ENCODE results near the gene NECAP2. TPM values are rescaled to one million over a fixed set of nuclear protein-coding genes. Genes with fewer than 3 reads are reported as not detected.
"Not testable (repeated sequence)": the region's sequence is repeated elsewhere in the genome, so short reads cannot be mapped to it uniquely, and the experiment has no call there.

Gene NECAP2
- total and polyA plus RNA-seq, 5 donors from 2014 or later, result 147 to 323 (median 300) TPM

GRCh38 chr1:16450863-16451481, 10.4 kb downstream of the NECAP2 start:
- H3K36me3 ChIP-seq (ENCODE audit: control insufficient read depth, insufficient read depth, low read length), result peaks cover 89% of the 10 kb centered on the region
- H3K9me3 ChIP-seq (ENCODE audit: control insufficient read depth in 2 of 2, low read length in 2 of 2), result no peaks in the 10 kb centered on the region
- DNase-seq (no peak), ATAC-seq (ENCODE audit: low read depth in 2 of 2) (no peak)
- peak overlapping the region in 1 of 4 donors; percentile 39 for H3K4me3 Mint-ChIP-seq
- H3K36me3 Mint-ChIP-seq, result peaks cover 48% of the 10 kb centered on the region
- peaks cover 10 to 60% (median 28%) of the 10 kb centered on the region in 4 donors for H3K4me1 Mint-ChIP-seq
- no peaks in the 10 kb centered on the region for H3K27me3 Mint-ChIP-seq
- H3K27ac Mint-ChIP-seq, result peak overlapping the region in 2 of 3 donors; percentile 42 to 74
- H3K4me1 ChIP-seq (ENCODE audit: control insufficient read depth, insufficient read depth, low read length, poor library complexity, severe bottlenecking), result peaks cover 6% of the 10 kb centered on the region
- H3K4me3 ChIP-seq (ENCODE audit: low read depth, low read length), result no peak overlapping the region
- H3K9me3 Mint-ChIP-seq, result no peaks in the 10 kb centered on the region
- H3K27me3 ChIP-seq (ENCODE audit: control insufficient read depth, insufficient read depth, low read length), result no peaks in the 10 kb centered on the region
- H3K27ac ChIP-seq (ENCODE audit: insufficient read depth, low read length, poor library complexity, severe bottlenecking), result no peak overlapping the region

DNA sequence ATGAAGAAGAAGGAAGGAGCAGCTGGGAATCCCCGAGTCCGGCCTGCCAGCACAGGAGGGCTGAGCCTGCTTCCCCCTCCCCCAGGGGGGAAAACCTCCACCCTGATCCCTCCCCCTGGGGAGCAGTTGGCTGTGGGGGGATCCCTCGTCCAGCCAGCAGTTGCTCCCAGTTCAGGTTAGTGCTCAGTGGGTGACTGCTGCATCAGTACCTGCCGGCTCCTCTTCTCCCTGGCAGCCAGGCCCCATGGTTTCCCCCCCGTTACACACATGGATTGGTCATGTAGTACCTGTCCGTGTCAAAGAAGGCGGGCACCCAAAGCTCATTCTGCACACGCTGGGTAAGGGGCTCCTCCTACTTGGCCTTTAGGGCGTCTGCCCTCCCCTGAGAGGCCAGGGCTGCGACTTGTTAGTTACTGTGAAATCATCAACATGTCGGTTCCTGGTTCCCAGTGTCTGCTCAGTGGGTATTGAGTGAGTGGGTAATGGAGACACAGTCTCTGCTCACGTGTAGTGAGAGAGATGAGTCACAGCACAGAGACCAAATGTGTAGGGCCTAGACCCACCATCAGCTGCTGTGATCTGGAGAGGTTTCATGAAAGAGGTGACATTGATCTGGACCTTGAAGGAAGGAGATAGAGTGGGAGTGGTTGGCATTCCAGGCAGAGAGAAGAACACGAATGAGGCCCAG, 11.5 kb downstream of the NECAP2 start:
- Histone ChIP-seq H3K27me3 (ENCODE audit: control insufficient read depth, insufficient read depth, low read length) (no peaks in the 10 kb centered on the region), H3K9me3 (ENCODE audit: control insufficient read depth in 2 of 2, low read length in 2 of 2) (no peaks in the 10 kb centered on the region), H3K4me3 (ENCODE audit: low read depth, low read length) (no peak overlapping the region), H3K36me3 (ENCODE audit: control insufficient read depth, insufficient read depth, low read length) (peaks cover 90% of the 10 kb centered on the region), H3K4me1 (ENCODE audit: control insufficient read depth, insufficient read depth, low read length, poor library complexity, severe bottlenecking) (peaks cover 6% of the 10 kb centered on the region), H3K27ac (ENCODE audit: insufficient read depth, low read length, poor library complexity, severe bottlenecking) (no peak overlapping the region)
- H3K9me3 Mint-ChIP-seq, result no peaks in the 10 kb centered on the region
- ATAC-seq (ENCODE audit: low read depth in 2 of 2), result peak in 1 of 2 donors; percentile 22
- peaks cover 10 to 60% (median 29%) of the 10 kb centered on the region in 4 donors for H3K4me1 Mint-ChIP-seq
- peak overlapping the region in 1 of 4 donors; percentile 70 for H3K4me3 Mint-ChIP-seq
- peak overlapping the region in 2 of 3 donors; percentile 5 to 65 for H3K27ac Mint-ChIP-seq
- peaks cover 48% of the 10 kb centered on the region for H3K36me3 Mint-ChIP-seq
- no peak for DNase-seq
- H3K27me3 Mint-ChIP-seq, result no peaks in the 10 kb centered on the region

GRCh38 chr1:16454909-16455308, 14.4 kb downstream of the NECAP2 start:
- ATAC-seq (ENCODE audit: low read depth in 2 of 2); H3K27me3 ChIP-seq (ENCODE audit: control insufficient read depth, insufficient read depth, low read length); H3K27me3 Mint-ChIP-seq; H3K4me3 Mint-ChIP-seq; H3K27ac ChIP-seq (ENCODE audit: insufficient read depth, low read length, poor library complexity, severe bottlenecking); H3K4me1 ChIP-seq (ENCODE audit: control insufficient read depth, insufficient read depth, low read length, poor library complexity, severe bottlenecking); DNase-seq; H3K9me3 ChIP-seq (ENCODE audit: control insufficient read depth in 2 of 2, low read length in 2 of 2); H3K9me3 Mint-ChIP-seq; H3K4me3 ChIP-seq (ENCODE audit: low read depth, low read length): not testable (repeated sequence)
- Mint-ChIP-seq H3K27ac (peak overlapping the region in 2 of 3 donors; percentile 67 to 71), H3K4me1 (peaks cover 3 to 34% (median 13%) of the 10 kb centered on the region in 4 donors), H3K36me3 (peaks cover 33% of the 10 kb centered on the region)
- peaks cover 90% of the 10 kb centered on the region for H3K36me3 ChIP-seq (ENCODE audit: control insufficient read depth, insufficient read depth, low read length)

GRCh38 chr1:16456151-16456550, 15.6 kb downstream of the NECAP2 start:
- Mint-ChIP-seq H3K36me3 (peaks cover 34% of the 10 kb centered on the region), H3K4me1 (peaks cover 4 to 25% (median 12%) of the 10 kb centered on the region in 4 donors)
- DNase-seq; H3K27me3 ChIP-seq (ENCODE audit: control insufficient read depth, insufficient read depth, low read length); H3K27ac ChIP-seq (ENCODE audit: insufficient read depth, low read length, poor library complexity, severe bottlenecking); H3K4me3 Mint-ChIP-seq; H3K9me3 Mint-ChIP-seq; H3K9me3 ChIP-seq (ENCODE audit: control insufficient read depth in 2 of 2, low read length in 2 of 2); H3K4me1 ChIP-seq (ENCODE audit: control insufficient read depth, insufficient read depth, low read length, poor library complexity, severe bottlenecking); H3K27me3 Mint-ChIP-seq; H3K4me3 ChIP-seq (ENCODE audit: low read depth, low read length); ATAC-seq (ENCODE audit: low read depth in 2 of 2); H3K27ac Mint-ChIP-seq: not testable (repeated sequence)
- peaks cover 84% of the 10 kb centered on the region for H3K36me3 ChIP-seq (ENCODE audit: control insufficient read depth, insufficient read depth, low read length)

GRCh38 chr1:16458831-16459230, 18.3 kb downstream of the NECAP2 start:
- no peaks in the 10 kb centered on the region for H3K4me1 ChIP-seq (ENCODE audit: control insufficient read depth, insufficient read depth, low read length, poor library complexity, severe bottlenecking)
- DNase-seq (no peak), ATAC-seq (ENCODE audit: low read depth in 2 of 2) (no peak)
- no peaks in the 10 kb centered on the region for H3K27me3 ChIP-seq (ENCODE audit: control insufficient read depth, insufficient read depth, low read length)
- Mint-ChIP-seq H3K4me3 (no peak overlapping the region), H3K4me1 (peaks cover 1 to 16% (median 7%) of the 10 kb centered on the region in 4 donors), H3K36me3 (peaks cover 35% of the 10 kb centered on the region), H3K27me3 (no peaks in the 10 kb centered on the region), H3K27ac (peak overlapping the region in 1 of 3 donors; percentile 56), H3K9me3 (no peaks in the 10 kb centered on the region)
- no peak overlapping the region for H3K4me3 ChIP-seq (ENCODE audit: low read depth, low read length)
- H3K36me3 ChIP-seq (ENCODE audit: control insufficient read depth, insufficient read depth, low read length), result peaks cover 74% of the 10 kb centered on the region
- no peak overlapping the region for H3K27ac ChIP-seq (ENCODE audit: insufficient read depth, low read length, poor library complexity, severe bottlenecking)
- H3K9me3 ChIP-seq (ENCODE audit: control insufficient read depth in 2 of 2, low read length in 2 of 2), result no peaks in the 10 kb centered on the region

GRCh38 chr1:16459352-16459925, 18.9 kb downstream of the NECAP2 start:
- no peaks in the 10 kb centered on the region for H3K9me3 ChIP-seq (ENCODE audit: control insufficient read depth in 2 of 2, low read length in 2 of 2)
- no peak overlapping the region for H3K4me3 ChIP-seq (ENCODE audit: low read depth, low read length)
- no peaks in the 10 kb centered on the region for H3K9me3 Mint-ChIP-seq
- no peak for DNase-seq
- no peak overlapping the region for H3K4me3 Mint-ChIP-seq
- H3K27ac Mint-ChIP-seq, result no peak overlapping the region
- H3K36me3 ChIP-seq (ENCODE audit: control insufficient read depth, insufficient read depth, low read length), result peaks cover 70% of the 10 kb centered on the region
- H3K4me1 ChIP-seq (ENCODE audit: control insufficient read depth, insufficient read depth, low read length, poor library complexity, severe bottlenecking), result no peaks in the 10 kb centered on the region
- no peaks in the 10 kb centered on the region for H3K27me3 Mint-ChIP-seq
- no peaks in the 10 kb centered on the region for H3K27me3 ChIP-seq (ENCODE audit: control insufficient read depth, insufficient read depth, low read length)
- peaks cover 35% of the 10 kb centered on the region for H3K36me3 Mint-ChIP-seq
- no peak for ATAC-seq (ENCODE audit: low read depth in 2 of 2)
- no peak overlapping the region for H3K27ac ChIP-seq (ENCODE audit: insufficient read depth, low read length, poor library complexity, severe bottlenecking)
- peaks cover 5 to 16% (median 7%) of the 10 kb centered on the region in 4 donors for H3K4me1 Mint-ChIP-seq

GRCh38 chr1:16461681-16462080, 21.2 kb downstream of the NECAP2 start:
- peaks cover 35% of the 10 kb centered on the region for H3K36me3 Mint-ChIP-seq
- H3K4me1 Mint-ChIP-seq, result peaks cover 5 to 15% (median 8%) of the 10 kb centered on the region in 4 donors
- no peak for DNase-seq
- no peak overlapping the region for H3K4me3 Mint-ChIP-seq
- H3K27me3 ChIP-seq (ENCODE audit: control insufficient read depth, insufficient read depth, low read length), result no peaks in the 10 kb centered on the region
- H3K9me3 Mint-ChIP-seq, result no peaks in the 10 kb centered on the region
- no peak overlapping the region for H3K4me3 ChIP-seq (ENCODE audit: low read depth, low read length)
- H3K9me3 ChIP-seq (ENCODE audit: control insufficient read depth in 2 of 2, low read length in 2 of 2), result no peaks in the 10 kb centered on the region
- H3K27me3 Mint-ChIP-seq, result no peaks in the 10 kb centered on the region
- H3K36me3 ChIP-seq (ENCODE audit: control insufficient read depth, insufficient read depth, low read length), result peaks cover 49% of the 10 kb centered on the region
- peak overlapping the region in 2 of 3 donors; percentile 36 to 71 for H3K27ac Mint-ChIP-seq
- H3K4me1 ChIP-seq (ENCODE audit: control insufficient read depth, insufficient read depth, low read length, poor library complexity, severe bottlenecking), result no peaks in the 10 kb centered on the region
- no peak for ATAC-seq (ENCODE audit: low read depth in 2 of 2)
- H3K27ac ChIP-seq (ENCODE audit: insufficient read depth, low read length, poor library complexity, severe bottlenecking), result no peak overlapping the region
